ENCODE results near the gene TMC5.
"Not testable (repeated sequence)": the region's sequence is repeated elsewhere in the genome, so short reads cannot be mapped to it uniquely, and the experiment has no call there.

Gene TMC5

DNA sequence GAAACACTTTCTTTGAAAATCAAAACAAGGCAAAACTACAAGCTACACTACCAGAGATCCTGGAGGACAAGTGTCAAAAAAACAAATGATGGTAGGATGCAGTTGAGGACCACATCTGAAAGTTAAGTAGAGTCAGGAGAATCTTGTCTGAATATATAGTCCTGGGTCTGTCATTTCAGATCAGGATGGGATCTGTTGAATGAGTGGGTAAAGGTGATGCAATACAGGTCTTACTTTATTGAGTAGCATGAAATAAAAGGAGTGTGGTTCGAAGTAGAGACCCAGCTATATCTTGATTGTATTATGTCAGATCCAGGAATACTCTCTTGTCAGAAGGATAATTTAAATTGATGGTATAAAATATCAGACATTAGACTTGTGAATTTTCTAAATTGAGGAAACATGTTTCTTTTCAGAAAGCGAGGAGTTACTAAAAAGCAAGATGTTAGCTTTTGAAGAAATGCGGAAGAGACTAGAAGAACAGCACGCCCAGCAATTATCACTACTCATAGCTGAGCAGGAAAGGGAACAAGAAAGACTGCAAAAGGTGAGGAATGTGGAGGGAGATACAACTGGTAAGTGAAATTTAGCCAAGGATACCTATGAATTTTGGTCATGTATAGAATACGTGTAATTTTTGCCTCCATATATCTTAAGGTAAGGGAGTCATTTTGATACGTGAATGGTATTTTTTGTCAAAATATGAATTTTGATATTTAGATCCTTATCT, 122.7 kb downstream of the TMC5 start:
- DNase-seq (ENCODE audit: low read depth in 2 of 3, low spot score in 1 of 3): no peak

DNA sequence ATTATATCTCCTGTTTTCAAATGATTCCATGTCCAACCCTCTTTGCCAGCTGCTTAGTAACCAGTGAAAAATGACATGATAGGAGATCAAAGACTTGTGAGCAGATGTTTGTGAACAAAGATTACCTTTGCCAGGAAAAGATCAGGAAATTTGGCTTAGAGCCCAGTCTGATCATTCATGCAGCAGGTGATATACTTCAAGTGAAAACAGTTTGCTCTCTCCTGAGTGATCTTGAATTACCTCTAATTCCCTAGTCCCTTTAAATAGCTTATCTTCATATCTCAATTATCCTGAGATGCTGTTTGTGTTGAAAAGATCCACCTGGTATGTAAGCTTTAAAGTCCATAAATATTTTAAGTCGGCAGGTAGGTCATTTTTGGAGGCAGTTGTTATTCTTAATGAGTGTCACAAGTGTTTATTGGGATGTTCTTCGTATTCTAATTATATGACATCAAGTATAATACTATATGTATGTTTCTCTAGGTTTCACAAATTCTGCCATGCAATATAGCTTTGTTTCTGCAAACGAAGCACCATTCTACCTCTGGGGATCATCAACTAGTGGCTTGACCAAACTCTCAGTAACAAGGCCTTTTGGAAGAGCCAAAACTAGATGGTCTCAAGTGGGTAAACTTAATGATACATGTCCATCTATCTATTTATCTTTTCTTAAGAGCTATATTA, 124.6 kb downstream of the TMC5 start:
- DNase-seq (ENCODE audit: low read depth in 2 of 3, low spot score in 1 of 3): no peak

DNA sequence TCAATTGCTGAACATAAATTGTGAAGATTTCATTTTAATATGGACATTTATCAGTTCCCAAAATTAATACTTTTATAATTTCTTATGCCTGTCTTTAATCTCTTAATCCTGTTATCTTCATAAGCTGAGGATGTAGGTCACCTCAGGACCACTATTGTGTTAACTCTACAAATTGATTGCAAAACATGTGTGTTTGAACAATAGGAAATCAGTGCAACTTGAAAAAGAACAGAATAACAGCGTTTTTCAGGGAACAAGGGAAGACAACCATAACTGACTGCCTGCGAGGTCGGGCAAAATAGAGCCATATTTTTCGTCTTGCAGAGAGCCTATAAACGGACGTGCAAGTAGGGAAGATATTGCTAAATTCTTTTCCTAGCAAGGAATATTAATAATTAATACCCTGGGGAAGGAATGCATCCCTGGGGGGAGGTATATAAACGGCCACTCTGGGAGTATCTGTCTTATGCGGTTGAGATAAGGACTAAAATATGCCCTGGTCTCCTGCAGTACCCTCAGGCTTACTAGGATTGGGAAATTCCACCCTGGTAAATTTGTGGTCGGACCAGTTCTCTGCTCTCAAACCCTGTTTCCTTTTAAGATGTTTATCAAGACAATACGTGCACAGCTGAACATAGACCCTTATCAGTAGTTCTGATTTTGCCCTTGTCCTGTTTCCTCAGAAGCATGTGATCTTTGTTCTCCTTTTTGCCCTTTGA, 125.8 kb downstream of the TMC5 start:
- not testable (repeated sequence) for DNase-seq (ENCODE audit: low read depth in 2 of 3, low spot score in 1 of 3)

DNA sequence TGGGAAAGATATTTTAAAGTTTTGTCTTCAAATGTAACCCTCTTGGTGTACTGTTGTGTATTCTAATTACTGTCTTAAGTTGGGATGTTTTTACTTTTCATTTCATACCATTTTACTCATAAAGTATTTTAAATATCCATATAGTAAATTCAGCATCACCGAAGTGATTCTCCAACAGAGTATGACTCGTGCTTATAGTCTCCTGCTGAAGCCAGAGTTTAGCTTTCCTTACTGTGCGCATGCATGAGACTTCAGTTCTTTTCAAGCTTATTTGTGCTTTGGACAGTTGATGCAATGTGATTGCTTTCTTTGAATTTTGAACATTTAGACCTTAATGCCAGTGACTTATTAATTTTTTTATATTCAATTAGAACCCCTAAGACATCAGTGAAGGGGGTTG, 130.5 kb downstream of the TMC5 start:
- DNase-seq (ENCODE audit: low read depth in 2 of 3, low spot score in 1 of 3): no peak
